Measurements from ENCODE around the gene OSM. TPM values are rescaled to one million over a fixed set of nuclear protein-coding genes. Genes with fewer than 3 reads are reported as not detected.

Gene OSM
- total RNA-seq, 3 donors from 2014 or later: 1.3 to 2.5 (median 1.3) TPM

DNA sequence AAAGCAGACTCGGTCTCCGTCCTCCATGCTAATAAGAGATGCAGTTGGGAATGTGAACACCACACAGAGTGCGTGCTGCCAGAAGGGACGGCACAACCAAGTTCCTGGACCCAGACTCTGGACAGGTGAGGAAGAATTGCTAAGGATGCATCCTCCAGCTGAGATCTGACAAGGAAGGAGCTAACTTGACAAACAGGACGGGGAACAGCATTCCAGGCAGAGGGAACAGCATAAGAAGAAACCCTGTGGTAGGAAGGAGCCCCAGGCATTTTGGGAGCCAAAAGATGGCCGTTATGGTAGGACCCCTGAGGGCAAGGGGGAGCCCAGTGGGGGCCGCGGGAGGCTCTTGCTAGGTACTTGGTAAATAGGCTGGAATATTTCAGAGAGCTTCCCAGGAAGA lies 6.0 kb downstream of the OSM start:
- no peak overlapping the region for H3K27ac ChIP-seq
- no peaks in the 10 kb centered on the region for H3K9me3 ChIP-seq
- H3K27me3 ChIP-seq: no peaks in the 10 kb centered on the region
- no peak overlapping the region for H3K4me3 ChIP-seq
- no peaks in the 10 kb centered on the region for H3K4me1 ChIP-seq
- TF ChIP-seq POLR2AphosphoS5 (IDR thresholded peaks at IDR 0.05) (no peak), POLR2A (IDR thresholded peaks at IDR 0.05) (no peak)
- TF ChIP-seq, protein P1, sequence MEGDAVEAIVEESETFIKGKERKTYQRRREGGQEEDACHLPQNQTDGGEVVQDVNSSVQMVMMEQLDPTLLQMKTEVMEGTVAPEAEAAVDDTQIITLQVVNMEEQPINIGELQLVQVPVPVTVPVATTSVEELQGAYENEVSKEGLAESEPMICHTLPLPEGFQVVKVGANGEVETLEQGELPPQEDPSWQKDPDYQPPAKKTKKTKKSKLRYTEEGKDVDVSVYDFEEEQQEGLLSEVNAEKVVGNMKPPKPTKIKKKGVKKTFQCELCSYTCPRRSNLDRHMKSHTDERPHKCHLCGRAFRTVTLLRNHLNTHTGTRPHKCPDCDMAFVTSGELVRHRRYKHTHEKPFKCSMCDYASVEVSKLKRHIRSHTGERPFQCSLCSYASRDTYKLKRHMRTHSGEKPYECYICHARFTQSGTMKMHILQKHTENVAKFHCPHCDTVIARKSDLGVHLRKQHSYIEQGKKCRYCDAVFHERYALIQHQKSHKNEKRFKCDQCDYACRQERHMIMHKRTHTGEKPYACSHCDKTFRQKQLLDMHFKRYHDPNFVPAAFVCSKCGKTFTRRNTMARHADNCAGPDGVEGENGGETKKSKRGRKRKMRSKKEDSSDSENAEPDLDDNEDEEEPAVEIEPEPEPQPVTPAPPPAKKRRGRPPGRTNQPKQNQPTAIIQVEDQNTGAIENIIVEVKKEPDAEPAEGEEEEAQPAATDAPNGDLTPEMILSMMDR (IDR thresholded peaks at IDR 0.05): no peak
- intact Hi-C loops (cut with DNase I; ENCODE audit: low total_unique reads): no loop called here
- H3K36me3 ChIP-seq: no peaks in the 10 kb centered on the region
- DNase-seq (ENCODE audit: low spot score in 2 of 2): no peak

DNA sequence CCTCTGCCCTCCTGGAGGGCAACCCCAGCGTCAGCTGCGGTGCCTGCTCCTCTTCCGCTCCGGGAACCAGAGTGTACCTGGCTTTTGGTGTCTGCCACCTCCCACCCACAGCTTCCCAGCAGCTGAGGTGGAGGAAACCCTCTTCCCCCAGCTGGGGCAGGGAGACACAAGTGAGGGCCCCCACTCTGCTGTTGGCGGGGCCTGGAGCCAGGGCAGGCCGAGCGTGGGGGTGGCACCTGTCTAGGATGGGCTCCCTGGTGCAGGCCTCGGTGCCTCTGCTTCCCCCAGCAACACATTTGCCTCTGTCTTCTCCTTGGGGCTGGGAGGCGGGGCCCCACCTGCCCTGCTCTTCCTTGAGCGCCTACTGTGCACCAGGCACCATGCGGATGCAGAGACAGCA lies 6.4 kb downstream of the OSM start:
- TF ChIP-seq POLR2AphosphoS5 (IDR thresholded peaks at IDR 0.05) (no peak), POLR2A (IDR thresholded peaks at IDR 0.05) (no peak)
- TF ChIP-seq, protein P1 (IDR thresholded peaks at IDR 0.05): no peak
- H3K36me3 ChIP-seq: no peaks in the 10 kb centered on the region
- H3K4me3 ChIP-seq: no peak overlapping the region
- no peaks in the 10 kb centered on the region for H3K9me3 ChIP-seq
- DNase-seq (ENCODE audit: low spot score in 2 of 2): no peak
- no peak overlapping the region for H3K27ac ChIP-seq
- no peaks in the 10 kb centered on the region for H3K4me1 ChIP-seq
- no peaks in the 10 kb centered on the region for H3K27me3 ChIP-seq
- intact Hi-C loops (cut with DNase I; ENCODE audit: low total_unique reads): no loop called here

DNA sequence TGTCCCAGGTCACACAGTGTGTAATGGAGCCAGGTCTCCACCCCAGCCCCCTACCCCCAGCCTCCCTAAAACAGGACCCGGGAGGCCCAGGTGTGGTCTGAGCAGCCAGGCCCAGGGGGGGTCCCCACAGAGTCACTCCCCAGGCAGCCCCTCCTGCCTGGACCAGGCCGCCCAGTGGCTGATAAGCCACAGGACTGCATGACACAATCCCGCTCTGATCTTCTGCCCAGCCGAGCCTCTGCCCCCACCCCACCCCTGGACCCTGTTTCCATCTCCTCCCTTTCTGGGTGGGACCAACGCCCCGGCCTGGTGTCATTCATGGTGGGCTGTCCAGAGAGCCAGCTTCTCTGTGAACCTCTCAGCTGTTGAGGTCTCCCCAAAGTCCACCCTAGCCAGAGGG lies 12.3 kb downstream of the OSM start:
- Histone ChIP-seq H3K36me3 (no peaks in the 10 kb centered on the region), H3K27me3 (no peaks in the 10 kb centered on the region), H3K4me3 (no peak overlapping the region), H3K9me3 (no peaks in the 10 kb centered on the region), H3K27ac (no peak overlapping the region), H3K4me1 (peaks cover 0 to 6% of the 10 kb centered on the region in 2 donors)
- TF ChIP-seq POLR2AphosphoS5 (IDR thresholded peaks at IDR 0.05) (no peak), POLR2A (IDR thresholded peaks at IDR 0.05) (no peak)
- TF ChIP-seq, protein P1 (IDR thresholded peaks at IDR 0.05): no peak
- intact Hi-C loops (cut with DNase I; ENCODE audit: low total_unique reads): no loop called here
- DNase-seq (ENCODE audit: low spot score in 2 of 2): no peak

DNA sequence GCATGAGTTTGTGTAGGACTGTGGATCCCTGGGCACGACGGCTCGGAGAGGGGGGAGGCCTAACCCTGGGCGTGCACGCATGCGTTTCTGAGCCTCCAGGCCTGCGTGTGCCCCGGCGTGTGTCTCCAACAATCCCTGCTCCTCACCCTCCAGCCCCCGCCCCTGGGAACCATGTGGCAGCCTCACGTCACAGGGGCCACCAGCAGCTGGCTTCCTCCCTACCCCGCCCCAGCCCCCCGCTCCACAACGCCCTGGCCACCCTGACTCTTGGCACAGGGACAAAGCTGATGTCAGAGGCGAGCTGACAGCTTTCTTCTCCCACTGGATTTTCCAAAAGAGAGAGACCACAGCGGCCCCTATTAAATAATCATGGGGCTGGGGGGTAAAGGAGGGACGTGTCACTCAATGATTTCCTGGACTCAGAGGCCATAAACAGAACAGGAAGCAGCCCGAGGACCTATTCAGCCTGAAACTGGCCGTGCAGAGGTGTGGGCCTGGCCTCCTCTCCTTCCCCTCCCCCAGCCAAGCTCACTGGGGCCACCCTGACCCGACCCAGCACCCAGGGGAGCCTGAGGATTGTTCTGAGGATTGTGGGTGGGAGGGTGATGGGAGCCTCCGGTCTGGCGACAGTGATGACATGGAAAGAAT lies 13.3 kb downstream of the OSM start:
- peak overlapping the region; percentile 17 to 63 for H3K27ac ChIP-seq
- no peaks in the 10 kb centered on the region for H3K36me3 ChIP-seq
- intact Hi-C loops (cut with DNase I; ENCODE audit: low total_unique reads): no loop called here
- no peaks in the 10 kb centered on the region for H3K9me3 ChIP-seq
- peaks cover 0 to 6% of the 10 kb centered on the region in 2 donors for H3K4me1 ChIP-seq
- H3K27me3 ChIP-seq: no peaks in the 10 kb centered on the region
- no peak overlapping the region for H3K4me3 ChIP-seq
- DNase-seq (ENCODE audit: low spot score in 2 of 2): no peak
- TF ChIP-seq, protein P1 (IDR thresholded peaks at IDR 0.05): no peak
- no peak for TF ChIP-seq POLR2AphosphoS5 (IDR thresholded peaks at IDR 0.05)
- TF ChIP-seq POLR2A (IDR thresholded peaks at IDR 0.05): no peak

DNA sequence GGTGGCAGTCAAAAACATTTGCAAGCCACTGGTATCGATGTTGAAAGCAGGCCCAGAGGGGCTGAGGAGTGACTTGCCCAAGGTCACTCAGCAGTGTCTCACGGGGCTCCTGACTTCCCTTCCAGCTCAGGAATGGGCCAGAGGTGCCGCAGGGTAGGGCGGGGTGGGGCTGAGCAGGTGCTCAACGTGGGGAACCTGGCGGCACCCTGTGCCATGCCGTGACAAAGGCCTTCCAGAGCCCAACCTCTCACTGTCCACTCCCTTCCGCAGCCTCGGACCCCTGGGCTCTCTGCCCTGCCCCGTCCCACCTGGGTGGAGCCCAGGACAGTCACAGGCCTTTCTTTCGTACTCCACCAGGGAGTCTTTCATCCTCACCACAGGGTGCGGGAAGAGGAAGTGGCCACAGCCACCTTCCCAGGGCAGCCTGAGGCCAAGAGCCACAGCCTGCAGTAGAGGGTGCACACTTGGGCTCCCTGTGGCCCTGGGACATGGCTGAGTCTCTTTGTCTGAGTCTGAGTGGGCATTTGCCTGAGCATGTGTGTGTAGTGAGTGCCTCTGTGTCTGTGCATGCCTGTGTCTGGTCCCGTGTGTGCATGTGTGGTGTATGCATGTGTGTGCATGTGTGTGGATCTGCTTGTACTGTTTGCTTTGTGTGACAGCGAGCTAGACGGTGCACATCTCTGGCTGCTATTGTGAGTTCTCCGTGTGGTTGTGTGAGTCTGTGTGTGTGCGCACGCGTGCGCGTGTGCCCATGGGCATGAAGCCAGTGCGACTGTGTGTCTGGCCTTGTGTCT lies 14.0 kb downstream of the OSM start:
- intact Hi-C loops (cut with DNase I; ENCODE audit: low total_unique reads): no loop called here
- no peak for DNase-seq (ENCODE audit: low spot score in 2 of 2)
- H3K9me3 ChIP-seq: no peaks in the 10 kb centered on the region
- peaks cover 0 to 6% of the 10 kb centered on the region in 2 donors for H3K4me1 ChIP-seq
- TF ChIP-seq POLR2AphosphoS5 (IDR thresholded peaks at IDR 0.05): no peak
- TF ChIP-seq POLR2A (IDR thresholded peaks at IDR 0.05): no peak
- TF ChIP-seq, protein P1 (IDR thresholded peaks at IDR 0.05): no peak
- H3K4me3 ChIP-seq: no peak overlapping the region
- H3K36me3 ChIP-seq: no peaks in the 10 kb centered on the region
- H3K27ac ChIP-seq: peak overlapping the region; percentile 17 to 63
- no peaks in the 10 kb centered on the region for H3K27me3 ChIP-seq
